ENCODE results near the gene UST. TPM values are rescaled to one million over a fixed set of nuclear protein-coding genes. Genes with fewer than 3 reads are reported as not detected.

Gene UST
- total and polyA plus RNA-seq, 2 of the 8 experiments (the other 6 are each of a cell fraction or from before 2014, with no cell fraction given), result 13.5 to 34.5 TPM

GRCh38 chr6:148795563-148795962, 48.7 kb downstream of the UST start:
- Histone ChIP-seq H2BK12ac (ENCODE audit: low read depth, low read length) (no peak overlapping the region), H4K8ac (ENCODE audit: extremely low read depth, insufficient read depth, low read length) (no peak overlapping the region), H2AK5ac (ENCODE audit: low read depth, low read length) (no peak overlapping the region), H3K9me3 (ENCODE audit: insufficient read depth in 2 of 2, low read depth in 1 of 2, low read length in 1 of 2) (peaks cover 7 to 10% of the 10 kb centered on the region in 2 experiments; a peak in 3 of 4 replicates), H3K23me2 (ENCODE audit: low read depth, low read length) (no peaks in the 10 kb centered on the region), H4K20me1 (replicated peaks in 1 of 2; ENCODE audit: control insufficient read depth in 1 of 2, insufficient read depth in 2 of 2, low read length in 2 of 2) (peaks cover 1 to 14% of the 10 kb centered on the region in 2 experiments), H2AFZ (ENCODE audit: low read length) (no peak overlapping the region), H3K9ac (replicated peaks in 1 of 4; ENCODE audit: extremely low read depth in 1 of 4, low read depth in 3 of 4, low read length in 3 of 4) (no peak overlapping the region), H2BK15ac (ENCODE audit: low read length) (no peak overlapping the region), H4K5ac (ENCODE audit: insufficient read length, low read depth, low read length) (no peak overlapping the region), H3K23ac (ENCODE audit: insufficient read length) (no peak overlapping the region), H3K4me1 (replicated peaks in 1 of 4; ENCODE audit: control insufficient read depth in 3 of 4, insufficient read depth in 4 of 4, low read length in 3 of 4) (peaks cover 0 to 5% (median under 1%) of the 10 kb centered on the region in 4 experiments; a peak in 3 of 7 replicates), H3K18ac (ENCODE audit: extremely low read depth, low read length) (no peak overlapping the region), H3K4ac (replicated peaks; ENCODE audit: insufficient read length, low read depth, low read length) (no peak overlapping the region), H2BK120ac (replicated peaks; ENCODE audit: low read depth, low read length) (no peak overlapping the region), H3K27me3 (replicated peaks in 1 of 4; ENCODE audit: control insufficient read depth in 3 of 4, extremely low read depth in 1 of 4, insufficient read depth in 3 of 4, low read length in 3 of 4) (no peaks in the 10 kb centered on the region), H3K36me3 (ENCODE audit: control insufficient read depth in 2 of 4, insufficient read depth in 4 of 4, low read length in 3 of 4) (peaks cover 0 to 9% (median 0%) of the 10 kb centered on the region in 4 experiments; a peak in 2 of 8 replicates), H3K56ac (replicated peaks; ENCODE audit: insufficient read length, low read depth, low read length) (no peak overlapping the region), H2BK20ac (ENCODE audit: low read length) (no peak overlapping the region), H3K79me1 (ENCODE audit: low read depth, low read length) (peaks cover 18% of the 10 kb centered on the region), H3K14ac (ENCODE audit: insufficient read length) (no peak overlapping the region), H4K91ac (replicated peaks; ENCODE audit: insufficient read length, low read length) (no peak overlapping the region), H3K79me2 (ENCODE audit: control insufficient read depth in 1 of 2, insufficient read depth in 2 of 2, low read length in 2 of 2) (peaks cover 22 to 97% of the 10 kb centered on the region in 2 experiments), H3K4me2 (ENCODE audit: insufficient read depth in 1 of 2, low read depth in 2 of 2, low read length in 2 of 2) (no peak overlapping the region), H3K4me3 (ENCODE audit: extremely low read depth in 1 of 4, insufficient read depth in 2 of 4, low read depth in 3 of 4, low read length in 4 of 4) (no peak overlapping the region), H3K27ac (ENCODE audit: low read depth, low read length) (no peak overlapping the region), H2BK5ac (ENCODE audit: low read depth, low read length) (no peak overlapping the region)
- ChIA-PET CTCF (ENCODE audit: partially characterized antibody) (no interaction called here), POLR2A (ENCODE audit: partially characterized antibody) (interaction anchor here (0.6 to 1.4 kb wide), 2 partner anchors 20 to 22 kb away, joined by 3 read pairs; no protein-coding TSS in a partner anchor)
- 89% methylated on average over 6 of the region's 6 CpGs; no CpG with 5 or more reads in 1 of the 2 experiments for WGBS, 2 experiments (ENCODE audit: extremely low coverage in 1 of 2, insufficient coverage in 1 of 2, insufficient read length in 1 of 2, insufficient replicate concordance in 2 of 2, low coverage in 1 of 2, low lambda C conversion rate in 2 of 2, missing lambda C conversion rate in 1 of 2)
- no peak for FAIRE-seq
- no peak for DNase-seq (ENCODE audit: low read depth in 1 of 2, low spot score in 2 of 2)
- no peak for TF ChIP-seq RXRA (IDR thresholded peaks at IDR 0.05; ENCODE audit: insufficient read depth, low read depth, low read length)
- TF ChIP-seq NRF1 (IDR thresholded peaks at IDR 0.05; ENCODE audit: low read depth, low read length), result no peak

All from H1 (cell line).